Right atrium auricular region (tissue), 2 donors: ENCODE data around the gene CCDC86. TPM values are rescaled to one million over a fixed set of nuclear protein-coding genes. Genes with fewer than 3 reads are reported as not detected.

ENCODE experiments used
- DNase-seq: peaks from one replicate; pipeline ENCODE4 v3.0.0-alpha.2; 2019; ENCODE audit warnings: low spot score
- H3K27ac ChIP-seq, 2 donors: fragments of 200-600 bp; sonication (generic); 1 replicate in 1 of 2; 2 replicates in 1 of 2; pipeline ENCODE4 v1.5.1; 2016 to 2019
- H3K27me3 ChIP-seq, 2 donors: fragments of 200-600 bp; sonication (generic); one replicate each; pipeline versions ENCODE4 v1.5.1 to v1.6.0; 2017 to 2019
- H3K36me3 ChIP-seq: fragments of 200-600 bp; sonication (generic); one replicate; pipeline ENCODE4 v1.5.1; 2016
- H3K4me1 ChIP-seq, 2 donors: fragments of 200-600 bp; sonication (generic); one replicate each; pipeline versions ENCODE4 v1.5.1 to v1.6.0; 2017 to 2019
- H3K4me3 ChIP-seq, 2 donors: fragments of 200-600 bp; sonication (generic); 1 replicate in 1 of 2; 2 replicates in 1 of 2; pipeline ENCODE4 v1.5.1; 2017 to 2019; ENCODE audit warnings: mild to moderate bottlenecking in 1 of 2, moderate library complexity in 1 of 2
- H3K9me3 ChIP-seq, 2 donors: fragments of 200-600 bp; sonication (generic); one replicate each; pipeline ENCODE4 v1.5.1; 2019
- total RNA-seq, 2 donors: library from RNA; depleted of rRNA; stranded (reverse); fragments of >200 nt; gene quantifications; one replicate each; pipeline ENCODE4 v1.1.0, GENCODE V29; 2016
- TF ChIP-seq, protein P1 (sequence below), 2 donors: fragments of 200-600 bp; sonication (generic); IDR thresholded peaks; one replicate each; pipeline ENCODE4 v1.5.1; 2019; ENCODE audit warnings: antibody characterized with exemption in 2 of 2

The CCDC86 gene
- total RNA-seq, 2 donors from 2014 or later, result 9.1 to 10.2 TPM

DNA sequence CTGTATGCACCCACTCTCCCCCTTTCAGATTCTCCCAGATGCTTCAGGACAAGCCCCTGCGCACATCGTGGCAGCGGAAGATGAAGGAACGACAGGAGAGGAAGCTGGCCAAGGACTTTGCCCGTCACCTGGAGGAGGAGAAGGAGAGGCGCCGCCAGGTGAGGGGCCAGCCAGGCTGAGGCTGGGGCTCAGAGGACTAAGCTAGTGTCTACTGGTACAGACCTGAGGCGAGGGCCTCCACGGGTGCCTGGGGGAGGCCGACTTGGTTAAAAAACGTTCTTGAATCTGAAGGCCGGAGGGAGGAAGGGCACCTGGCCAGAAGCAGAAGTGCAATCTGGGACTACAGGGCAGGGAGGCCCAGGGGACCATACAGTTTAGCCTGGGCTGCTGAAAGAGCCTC, 6.0 kb downstream of the CCDC86 start:
- peaks cover 40% of the 10 kb centered on the region for H3K36me3 ChIP-seq
- H3K4me3 ChIP-seq, result no peak overlapping the region
- no peak for DNase-seq
- H3K9me3 ChIP-seq, result no peaks in the 10 kb centered on the region
- TF ChIP-seq, protein P1, sequence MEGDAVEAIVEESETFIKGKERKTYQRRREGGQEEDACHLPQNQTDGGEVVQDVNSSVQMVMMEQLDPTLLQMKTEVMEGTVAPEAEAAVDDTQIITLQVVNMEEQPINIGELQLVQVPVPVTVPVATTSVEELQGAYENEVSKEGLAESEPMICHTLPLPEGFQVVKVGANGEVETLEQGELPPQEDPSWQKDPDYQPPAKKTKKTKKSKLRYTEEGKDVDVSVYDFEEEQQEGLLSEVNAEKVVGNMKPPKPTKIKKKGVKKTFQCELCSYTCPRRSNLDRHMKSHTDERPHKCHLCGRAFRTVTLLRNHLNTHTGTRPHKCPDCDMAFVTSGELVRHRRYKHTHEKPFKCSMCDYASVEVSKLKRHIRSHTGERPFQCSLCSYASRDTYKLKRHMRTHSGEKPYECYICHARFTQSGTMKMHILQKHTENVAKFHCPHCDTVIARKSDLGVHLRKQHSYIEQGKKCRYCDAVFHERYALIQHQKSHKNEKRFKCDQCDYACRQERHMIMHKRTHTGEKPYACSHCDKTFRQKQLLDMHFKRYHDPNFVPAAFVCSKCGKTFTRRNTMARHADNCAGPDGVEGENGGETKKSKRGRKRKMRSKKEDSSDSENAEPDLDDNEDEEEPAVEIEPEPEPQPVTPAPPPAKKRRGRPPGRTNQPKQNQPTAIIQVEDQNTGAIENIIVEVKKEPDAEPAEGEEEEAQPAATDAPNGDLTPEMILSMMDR (IDR thresholded peaks at IDR 0.05), result no peak
- H3K27ac ChIP-seq, result no peak overlapping the region
- H3K4me1 ChIP-seq, result peaks cover 0 to 23% of the 10 kb centered on the region in 2 donors
- H3K27me3 ChIP-seq, result no peaks in the 10 kb centered on the region

DNA sequence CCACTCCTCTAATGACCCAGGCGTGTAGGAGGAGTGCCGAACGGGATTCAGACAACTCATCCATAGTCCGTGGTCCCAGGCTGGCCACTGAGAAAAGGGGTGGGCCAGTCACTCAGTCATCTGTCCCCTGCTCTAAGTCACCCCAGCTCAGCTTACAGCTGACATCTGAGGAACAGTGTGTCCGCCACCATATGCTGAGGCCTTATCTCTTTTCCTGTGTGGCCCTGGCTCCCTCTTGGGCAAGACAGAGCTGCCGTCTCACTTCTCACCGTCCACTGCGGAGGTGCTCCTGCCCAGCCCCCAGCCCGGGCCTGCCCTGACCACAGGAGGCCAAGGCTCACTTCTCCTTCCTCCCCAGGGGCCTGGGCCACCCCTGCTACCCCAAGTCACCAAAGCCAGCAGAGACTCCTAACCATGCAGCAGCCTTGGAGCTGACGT, 6.8 kb downstream of the CCDC86 start:
- H3K36me3 ChIP-seq, result peaks cover 40% of the 10 kb centered on the region
- DNase-seq, result no peak
- H3K27me3 ChIP-seq, result no peaks in the 10 kb centered on the region
- TF ChIP-seq, protein P1 (IDR thresholded peaks at IDR 0.05), result no peak
- no peak overlapping the region for H3K27ac ChIP-seq
- no peaks in the 10 kb centered on the region for H3K9me3 ChIP-seq
- H3K4me3 ChIP-seq, result no peak overlapping the region
- H3K4me1 ChIP-seq, result peaks cover 0 to 15% of the 10 kb centered on the region in 2 donors

DNA sequence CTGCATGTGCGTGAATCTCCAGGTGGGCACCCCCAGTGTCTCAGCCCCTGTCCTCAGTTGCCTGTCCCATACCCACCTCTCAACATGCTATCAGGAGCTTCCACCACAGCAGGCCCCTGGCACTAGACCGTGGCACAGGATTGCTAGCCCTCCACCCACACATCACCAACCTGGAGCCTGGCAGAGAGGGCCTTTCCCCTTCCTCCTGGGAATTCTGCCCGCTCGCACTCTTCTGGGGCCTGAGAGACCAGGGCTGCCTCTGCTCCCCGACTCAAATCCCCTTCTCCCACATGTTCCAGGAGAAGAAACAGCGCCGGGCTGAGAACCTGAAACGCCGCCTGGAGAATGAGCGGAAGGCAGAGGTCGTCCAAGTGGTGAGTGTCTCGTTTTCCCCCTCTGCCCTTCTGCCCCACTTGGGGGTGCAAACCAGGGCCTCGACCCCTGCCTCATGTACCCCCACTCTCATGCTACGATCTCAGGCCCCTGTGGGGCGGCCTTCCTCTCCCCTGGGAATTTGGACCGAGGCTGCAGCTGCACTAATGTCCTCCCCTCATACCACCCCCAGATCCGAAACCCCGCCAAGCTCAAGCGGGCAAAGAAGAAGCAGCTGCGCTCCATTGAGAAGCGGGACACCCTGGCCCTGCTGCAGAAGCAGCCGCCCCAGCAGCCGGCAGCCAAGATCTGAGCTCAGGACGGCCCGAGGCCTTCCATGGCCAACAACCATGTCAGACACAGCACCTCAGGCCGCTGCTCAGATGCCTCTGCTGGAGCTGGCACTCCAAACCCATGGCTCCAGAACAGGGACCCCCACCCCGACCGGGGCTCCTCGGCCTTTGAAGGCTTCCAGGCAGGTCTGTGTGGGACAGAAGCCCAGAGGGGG, 8.0 kb downstream of the CCDC86 start:
- H3K4me3 ChIP-seq, result no peak overlapping the region
- DNase-seq, result no peak
- H3K27me3 ChIP-seq, result no peaks in the 10 kb centered on the region
- peaks cover 40% of the 10 kb centered on the region for H3K36me3 ChIP-seq
- H3K9me3 ChIP-seq, result no peaks in the 10 kb centered on the region
- TF ChIP-seq, protein P1 (IDR thresholded peaks at IDR 0.05), result no peak
- no peak overlapping the region for H3K27ac ChIP-seq
- peaks cover 0 to 4% of the 10 kb centered on the region in 2 donors for H3K4me1 ChIP-seq

DNA sequence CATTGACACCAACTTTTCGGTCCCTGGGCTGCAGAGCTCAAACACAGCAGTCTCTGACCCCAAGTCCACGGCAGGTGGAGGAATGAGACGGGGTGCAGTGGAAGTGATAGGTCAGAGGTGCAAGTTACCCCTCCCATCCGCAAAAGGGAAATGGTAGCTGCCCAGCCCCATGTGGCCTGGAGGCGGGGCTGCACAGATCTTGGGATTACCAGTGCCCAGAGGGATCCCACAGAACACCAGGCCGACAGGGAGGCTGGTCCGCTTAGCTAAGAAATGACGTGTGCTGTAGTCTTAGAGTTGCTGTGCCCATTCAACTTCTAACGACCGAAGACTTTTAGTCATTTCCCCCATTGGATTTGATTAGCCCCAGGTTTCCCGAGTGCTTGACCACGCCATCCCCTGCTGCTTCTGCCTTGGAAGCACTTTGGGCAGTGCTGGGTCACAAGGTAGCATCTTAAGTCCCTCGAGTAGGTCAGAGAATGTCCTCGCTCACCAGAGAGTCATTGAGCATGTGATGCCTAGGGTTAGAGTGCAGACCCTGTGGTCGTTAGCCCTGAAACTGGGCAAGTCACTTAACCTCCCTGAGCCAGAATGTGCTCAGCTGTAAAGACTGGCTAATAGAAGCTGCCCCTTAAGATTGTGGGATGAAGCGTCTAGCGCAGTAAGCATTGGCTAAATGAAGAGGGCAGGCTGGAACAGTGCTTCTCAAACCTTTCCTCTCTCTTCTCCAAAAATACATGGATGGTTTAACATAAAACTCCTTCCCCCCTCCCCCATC, 9.6 kb downstream of the CCDC86 start:
- TF ChIP-seq, protein P1 (IDR thresholded peaks at IDR 0.05), result no peak
- peaks cover 40% of the 10 kb centered on the region for H3K36me3 ChIP-seq
- H3K27me3 ChIP-seq, result no peaks in the 10 kb centered on the region
- no peak for DNase-seq
- no peak overlapping the region for H3K4me3 ChIP-seq
- no peaks in the 10 kb centered on the region for H3K9me3 ChIP-seq
- no peaks in the 10 kb centered on the region for H3K4me1 ChIP-seq
- no peak overlapping the region for H3K27ac ChIP-seq

DNA sequence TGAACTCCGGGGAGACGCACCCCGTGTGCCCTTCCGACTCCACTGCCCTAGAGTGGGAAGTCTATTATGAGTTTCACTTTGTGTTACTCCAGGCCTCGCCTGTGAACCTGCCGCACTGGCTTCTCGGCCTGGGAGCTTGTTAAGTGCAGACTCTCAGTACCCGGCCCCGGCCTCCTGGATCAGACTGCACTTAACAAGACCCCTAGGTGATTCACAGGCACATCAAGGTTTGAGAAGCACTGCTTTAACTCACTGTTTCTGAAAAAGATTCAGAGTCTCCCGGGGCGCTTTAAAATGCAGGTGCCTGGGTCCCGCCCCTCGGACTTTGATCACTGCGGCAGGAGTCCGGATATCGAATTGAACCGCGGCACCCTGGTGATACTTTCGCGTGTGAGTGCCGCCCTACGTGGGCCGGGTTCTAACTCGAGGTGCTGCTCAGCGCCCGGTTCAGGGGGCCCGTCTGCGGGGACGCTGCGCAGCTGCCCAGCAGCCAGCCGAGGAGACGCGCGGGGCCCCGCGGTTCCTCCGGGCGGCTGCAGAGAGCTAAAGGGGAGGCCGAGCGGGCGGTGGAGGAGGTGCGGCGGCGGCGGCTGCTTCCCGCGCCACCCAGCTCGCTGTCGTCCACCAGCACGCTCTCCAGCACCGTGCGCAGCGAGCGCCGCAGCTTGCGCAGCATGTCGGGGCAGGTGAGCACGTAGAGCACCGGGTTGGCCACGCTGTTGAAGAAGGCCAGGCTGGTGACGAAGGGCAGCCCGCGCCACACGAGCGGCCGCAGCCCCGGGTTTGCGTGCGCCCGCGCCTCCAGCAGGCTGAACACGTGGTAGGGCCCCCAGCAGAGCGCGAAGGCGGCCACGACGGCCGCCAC, 10.4 kb downstream of the CCDC86 start:
- Histone ChIP-seq H3K4me3 (no peak overlapping the region), H3K36me3 (peaks cover 40% of the 10 kb centered on the region)
- no peak for DNase-seq

More for the DNA sequence above, 10.4 kb downstream of the CCDC86 start:
- Histone ChIP-seq H3K9me3 (no peaks in the 10 kb centered on the region), H3K27me3 (no peaks in the 10 kb centered on the region), H3K27ac (no peak overlapping the region), H3K4me1 (no peaks in the 10 kb centered on the region)
- TF ChIP-seq, protein P1 (IDR thresholded peaks at IDR 0.05), result no peak
